ENCODE results near the gene ZC2HC1C. TPM values are rescaled to one million over a fixed set of nuclear protein-coding genes. Genes with fewer than 3 reads are reported as not detected.

ZC2HC1C gene
- total and polyA plus RNA-seq, 2 experiments from 2014 or later = 0.90 to 2.8 TPM

- TF ChIP-seq ZNF462 (CRISPR knock-in tag; IDR thresholded peaks at IDR 0.05) = no peak
These were observed 8.4 kb downstream of the ZC2HC1C start (continued) for GRCh38 chr14:75077794-75078193.

GRCh38 chr14:75079521-75079920 is 10.1 kb downstream of the ZC2HC1C start:
- Histone ChIP-seq H3K4me1 (ENCODE audit: insufficient read depth) (no peaks in the 10 kb centered on the region), H3K27me3 (ENCODE audit: insufficient read depth) (no peaks in the 10 kb centered on the region), H3K27ac (ENCODE audit: low read depth) (no peak overlapping the region), H3K79me2 (replicated peaks; ENCODE audit: insufficient read depth) (no peaks in the 10 kb centered on the region), H2AFZ (no peak overlapping the region), H3F3A (replicated peaks; ENCODE audit: low read depth) (no peaks in the 10 kb centered on the region), H3K4me3 (no peak overlapping the region), H3K36me3 (ENCODE audit: insufficient read depth) (no peaks in the 10 kb centered on the region), H3K9me2 (ENCODE audit: insufficient read depth) (no peaks in the 10 kb centered on the region), H4K20me1 (replicated peaks; ENCODE audit: insufficient read depth) (0 out of 2 replicates have a peak, but pooled peaks cover 4% of the 10 kb centered on the region), H3K4me2 (no peak overlapping the region)
- peaks cover 2% of the 10 kb centered on the region for H3K27me3 Mint-ChIP-seq (ENCODE audit: insufficient read depth, low read depth, poor library complexity)
- no peak overlapping the region for H3K27ac Mint-ChIP-seq
- H3K4me3 Mint-ChIP-seq = no peak overlapping the region
- ATAC-seq (no peak), DNase-seq (ENCODE audit: low spot score) (no peak)
- H3K36me3 Mint-ChIP-seq (ENCODE audit: low read depth) = peaks cover 15% of the 10 kb centered on the region; the same call in 2 of the 3 replicates
- TF ChIP-seq ZNF462 (CRISPR knock-in tag; IDR thresholded peaks at IDR 0.05) = no peak
- no peak for TF ChIP-seq NANOG (IDR thresholded peaks at IDR 0.05; ENCODE audit: borderline replicate concordance)
- no peak for TF ChIP-seq ETS1 (IDR thresholded peaks at IDR 0.05)
- TF ChIP-seq CTCF (conservative IDR thresholded peaks at IDR 0.05; ENCODE audit: low read depth in 2 of 2) = no peak
- H3K4me1 Mint-ChIP-seq = no peaks in the 10 kb centered on the region; the same call in 2 of the 3 replicates
- no peaks in the 10 kb centered on the region for H3K9me3 Mint-ChIP-seq
